GM19240 (cell line): ENCODE results near the gene ERFE.
"Not testable (repeated sequence)": the region's sequence is repeated elsewhere in the genome, so short reads cannot be mapped to it uniquely, and the experiment has no call there.

Experiments
- DNase-seq: peaks from one replicate; pipeline ENCODE4 v3.0.0; 2011; ENCODE audit warnings: low spot score; ENCODE audit not compliant: insufficient read length

ERFE gene

DNA sequence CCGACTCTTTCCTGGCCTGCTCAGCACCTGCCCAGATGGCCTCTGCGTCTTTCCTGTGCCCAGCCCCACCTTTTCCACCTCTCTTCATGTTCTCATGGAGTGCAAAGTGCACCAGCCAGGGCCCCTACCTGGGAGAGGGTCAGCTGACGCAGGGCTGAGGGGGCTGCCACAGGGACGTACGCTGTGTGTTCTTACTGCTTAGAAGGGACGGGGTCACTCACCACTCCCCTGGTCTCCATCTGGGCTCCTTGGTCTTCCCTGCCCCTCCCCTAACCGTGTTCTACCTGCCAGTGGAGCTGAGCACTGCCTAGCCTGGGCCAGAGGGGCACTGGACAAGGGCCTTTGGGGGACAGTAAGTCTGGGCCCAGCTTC, 8.6 kb downstream of the ERFE start:
- DNase-seq, result no peak

DNA sequence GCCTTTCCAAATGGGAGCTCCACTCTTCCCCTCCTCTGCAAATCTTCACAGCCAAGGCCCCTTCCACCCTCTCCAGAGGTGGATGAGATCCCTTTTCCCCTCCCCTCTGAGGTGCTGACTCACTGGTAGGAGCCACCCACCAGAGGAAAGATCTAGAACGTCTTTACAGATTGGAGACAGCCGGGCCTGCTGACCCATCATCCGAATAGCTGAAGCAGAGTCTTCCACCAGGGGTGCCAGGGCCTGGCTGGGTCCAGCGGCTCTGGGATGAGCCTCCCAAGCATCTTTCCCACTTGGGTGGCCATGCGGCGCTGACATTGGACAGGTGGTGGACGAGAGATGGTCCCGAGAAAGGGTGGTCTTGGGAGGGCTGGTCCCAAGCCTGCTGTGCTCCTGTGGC, 9.0 kb downstream of the ERFE start:
- no peak for DNase-seq

DNA sequence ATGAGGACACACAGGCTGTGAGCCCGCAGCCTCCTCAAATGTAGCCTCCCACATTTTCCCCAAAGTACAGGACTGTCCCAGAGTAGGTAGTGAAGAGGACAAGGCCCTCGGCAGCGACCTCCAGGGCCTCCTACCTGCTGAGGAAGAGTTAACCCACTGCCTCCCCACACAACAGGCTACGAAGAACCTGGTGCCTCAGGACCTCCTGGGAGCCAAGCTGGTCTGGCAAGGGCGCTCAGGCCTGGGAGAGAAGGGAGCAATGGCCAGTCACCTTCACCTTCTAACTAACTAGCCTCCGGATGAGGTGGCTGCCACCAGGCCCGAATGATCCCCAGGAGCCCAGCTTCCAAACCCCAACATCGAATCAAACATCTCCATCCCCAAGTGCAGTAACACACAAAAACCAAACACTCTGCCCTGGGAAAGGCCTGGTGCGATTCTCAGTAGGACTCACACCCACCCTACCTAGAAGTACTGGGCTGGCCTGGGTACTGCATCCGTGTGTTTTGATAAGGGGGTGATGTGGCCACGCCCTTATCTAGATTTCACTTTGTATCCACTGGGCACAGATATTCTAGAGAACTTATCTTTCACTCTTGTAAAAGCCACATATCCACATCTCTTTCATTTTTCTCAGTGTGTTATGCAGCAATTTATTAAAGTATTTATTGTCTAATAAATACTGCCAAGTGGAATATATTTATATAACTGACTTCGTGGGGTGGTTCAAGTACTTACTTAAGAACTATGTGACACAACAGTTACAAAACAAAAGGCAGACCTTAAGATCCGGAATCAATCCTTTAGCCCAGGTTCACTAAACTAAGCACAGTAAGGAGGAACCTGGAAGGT, 9.7 kb downstream of the ERFE start:
- no peak for DNase-seq

DNA sequence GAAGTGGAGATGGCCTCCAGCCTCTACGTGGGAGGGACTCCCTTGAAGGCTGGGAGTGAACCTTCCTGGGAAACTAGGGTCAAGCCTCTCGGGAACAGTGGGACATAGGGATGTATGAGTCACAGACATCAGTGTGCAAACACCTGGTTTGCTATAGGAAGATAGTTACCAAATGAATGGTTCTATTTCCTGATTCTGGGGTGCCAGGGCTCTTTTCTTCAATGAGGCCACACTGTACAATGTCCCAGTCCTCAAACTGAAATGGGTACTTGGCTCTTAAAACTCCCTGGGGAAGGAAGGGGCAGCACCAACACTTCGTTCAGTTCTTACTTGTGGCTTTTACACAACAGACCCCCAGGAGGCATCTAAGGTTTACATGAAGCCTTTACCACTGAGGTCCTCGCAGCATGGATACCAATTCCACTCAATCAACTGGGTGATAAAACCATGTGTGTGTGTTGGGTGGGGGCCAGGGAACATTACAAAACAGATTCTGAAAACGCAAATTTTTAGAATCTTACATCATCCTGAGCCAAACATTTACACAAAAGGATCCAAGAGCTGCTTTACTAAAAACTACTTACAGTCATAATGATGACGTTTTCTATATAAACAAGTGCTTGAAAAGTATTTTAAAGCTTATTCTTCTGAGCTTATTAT, 10.4 kb downstream of the ERFE start:
- DNase-seq, result no peak

DNA sequence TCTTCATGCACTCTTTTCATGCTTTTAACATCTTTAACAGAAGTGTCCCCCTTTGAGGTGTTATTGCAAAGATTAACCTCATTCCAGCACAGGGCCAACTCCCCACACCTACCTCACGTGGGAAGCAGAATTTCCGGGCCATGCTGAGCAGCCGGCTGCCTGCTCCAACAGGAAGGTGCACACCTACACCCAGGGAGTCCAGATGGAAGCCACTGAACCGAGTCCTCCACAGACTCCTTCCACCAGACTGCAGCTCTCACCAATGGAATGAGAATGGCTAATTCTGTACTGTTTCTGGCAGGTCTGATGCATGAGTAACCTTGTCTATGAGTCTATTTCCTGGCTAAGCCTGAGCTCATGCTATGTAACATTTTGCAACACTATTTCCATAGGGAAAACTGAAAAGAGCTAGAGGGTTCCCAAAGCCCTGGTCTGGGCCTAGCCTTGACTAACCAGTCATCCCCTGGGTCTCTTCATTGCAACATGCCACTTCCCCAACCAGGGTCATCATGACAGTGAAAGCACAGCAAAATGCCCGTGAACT, 11.0 kb downstream of the ERFE start:
- no peak for DNase-seq

DNA sequence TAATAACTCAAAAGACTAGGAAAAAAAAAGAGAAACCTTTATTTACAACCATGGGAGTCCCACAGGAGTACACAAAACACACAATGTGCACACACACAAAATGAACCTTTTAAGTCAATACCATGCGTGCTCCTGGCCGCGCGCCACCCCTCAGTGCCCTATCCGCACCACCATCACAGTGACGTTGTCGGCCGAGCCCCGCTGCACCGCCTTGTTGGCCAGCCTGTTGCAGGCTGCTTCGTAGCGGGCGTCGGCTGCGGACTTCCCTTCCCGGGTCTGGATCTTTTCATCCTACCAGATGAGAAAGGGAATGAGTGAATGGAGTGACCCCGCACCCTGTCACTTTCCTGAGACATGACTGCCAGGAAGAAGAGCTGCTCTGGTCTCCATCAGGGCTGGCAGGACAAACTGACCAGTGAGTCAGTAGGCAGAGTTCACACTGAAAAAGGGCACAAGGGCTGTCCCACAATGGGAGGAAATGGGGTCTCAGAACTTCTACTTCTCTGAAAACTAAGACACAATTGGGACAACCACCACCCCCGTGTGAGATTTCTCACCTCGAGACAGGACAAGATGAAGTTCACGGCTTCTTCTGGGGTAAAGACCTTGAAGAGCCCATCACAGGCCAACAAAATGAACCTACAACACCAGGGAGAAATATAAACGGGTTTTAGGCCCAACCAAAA, 11.8 kb downstream of the ERFE start:
- DNase-seq, result no peak

DNA sequence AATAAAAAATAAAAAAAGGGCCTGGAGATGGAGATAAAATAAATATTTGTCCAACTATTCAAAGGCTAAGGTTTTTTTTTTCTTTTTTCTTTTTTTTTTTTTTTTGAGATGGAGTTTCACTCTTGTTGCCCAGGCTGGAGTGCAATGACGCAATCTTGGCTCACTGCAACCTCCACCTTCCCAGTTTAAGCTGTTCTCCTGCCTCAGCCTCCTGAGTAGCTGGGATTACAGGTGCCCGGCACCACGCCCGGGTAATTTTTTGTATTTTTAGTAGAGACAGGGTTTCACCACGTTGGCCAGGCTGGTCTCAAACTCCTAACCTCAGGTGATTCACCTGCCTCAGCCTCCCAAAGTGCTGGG, 12.3 kb downstream of the ERFE start:
- not testable (repeated sequence) for DNase-seq

DNA sequence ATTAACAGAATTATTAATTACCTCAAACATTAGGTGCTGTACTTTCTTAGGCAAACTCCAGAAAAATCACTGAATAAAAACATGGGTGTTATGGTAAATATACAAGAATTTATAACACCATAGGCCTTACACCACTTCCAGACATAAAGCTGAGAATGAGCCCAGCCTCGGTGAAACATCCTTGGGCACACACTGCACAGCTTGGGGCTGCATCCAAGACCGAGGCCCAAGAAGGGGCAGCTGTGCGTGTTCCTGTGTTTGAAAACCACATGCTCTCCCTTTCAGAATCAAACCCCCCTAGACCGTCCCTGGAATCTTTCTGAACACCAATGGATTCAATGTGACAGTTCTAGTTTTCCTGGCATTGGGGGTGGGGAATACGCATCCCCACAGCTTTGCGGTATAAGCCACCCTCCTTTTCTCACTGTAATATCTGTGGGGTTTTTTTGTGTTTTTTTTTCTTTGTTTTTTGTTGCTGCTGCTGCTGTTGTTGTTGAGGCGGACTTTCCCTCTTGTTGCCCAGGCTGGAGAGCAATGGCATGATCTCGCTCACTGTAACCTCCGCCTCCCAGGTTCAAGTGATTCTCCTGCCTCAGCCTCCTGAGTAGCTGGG, 12.9 kb downstream of the ERFE start:
- no peak for DNase-seq

DNA sequence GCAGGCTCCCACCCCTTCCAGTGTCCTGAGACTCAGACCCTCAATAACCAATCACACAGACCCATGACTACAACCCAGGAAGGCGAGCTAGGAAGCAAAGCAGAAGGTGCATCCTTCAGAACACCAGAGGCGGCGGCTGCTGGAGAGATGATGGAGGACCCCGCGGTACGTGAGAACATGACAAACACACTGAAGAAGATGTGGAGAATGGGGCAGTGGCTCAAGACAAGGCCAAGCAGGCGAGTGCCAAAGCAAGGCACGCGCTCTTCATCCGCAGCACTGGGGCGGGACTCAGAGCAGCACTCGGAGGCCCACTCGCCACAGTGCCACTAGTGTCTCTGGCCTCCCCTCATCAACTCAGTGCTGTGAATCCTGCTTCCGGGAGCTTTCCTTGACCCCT, 13.7 kb downstream of the ERFE start:
- no peak for DNase-seq

DNA sequence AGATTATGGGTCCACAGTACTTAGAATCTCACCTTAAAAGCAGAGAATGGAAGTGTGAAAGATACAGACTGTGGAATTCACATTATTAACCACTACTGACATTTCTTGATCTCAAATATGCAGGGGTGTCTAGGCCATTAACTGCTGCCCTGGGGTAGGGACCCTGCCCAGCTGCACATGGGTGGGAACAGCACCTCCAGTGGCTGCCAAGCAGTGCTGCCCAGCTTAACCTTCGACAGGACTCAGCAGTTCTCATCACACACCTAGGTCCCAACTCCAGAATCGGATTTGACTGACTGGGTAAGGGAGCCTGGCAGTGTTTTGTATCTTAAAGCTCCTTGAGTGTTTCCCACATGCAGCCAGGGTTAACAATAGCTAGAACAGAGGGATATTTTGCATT, 14.9 kb downstream of the ERFE start:
- no peak for DNase-seq

DNA sequence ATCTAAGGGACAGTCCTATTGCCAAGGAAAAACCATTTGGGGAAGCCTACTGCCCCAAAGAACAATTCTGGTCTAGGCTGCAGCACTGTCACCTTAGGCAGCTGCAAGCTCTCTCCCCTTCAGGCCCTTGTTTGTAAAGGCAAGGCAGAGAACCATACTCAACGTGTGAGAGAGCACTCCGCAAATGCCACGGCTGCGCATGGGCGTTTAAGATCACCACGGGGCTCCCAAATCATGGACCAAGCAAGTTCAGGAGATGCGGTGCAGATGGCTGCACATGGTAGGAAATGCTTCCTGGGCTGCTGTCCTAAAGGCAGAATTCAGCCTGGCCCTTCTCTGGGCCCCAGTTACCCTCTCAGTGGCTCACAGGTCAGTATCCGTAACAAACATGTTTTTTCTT, 15.5 kb downstream of the ERFE start:
- no peak for DNase-seq

DNA sequence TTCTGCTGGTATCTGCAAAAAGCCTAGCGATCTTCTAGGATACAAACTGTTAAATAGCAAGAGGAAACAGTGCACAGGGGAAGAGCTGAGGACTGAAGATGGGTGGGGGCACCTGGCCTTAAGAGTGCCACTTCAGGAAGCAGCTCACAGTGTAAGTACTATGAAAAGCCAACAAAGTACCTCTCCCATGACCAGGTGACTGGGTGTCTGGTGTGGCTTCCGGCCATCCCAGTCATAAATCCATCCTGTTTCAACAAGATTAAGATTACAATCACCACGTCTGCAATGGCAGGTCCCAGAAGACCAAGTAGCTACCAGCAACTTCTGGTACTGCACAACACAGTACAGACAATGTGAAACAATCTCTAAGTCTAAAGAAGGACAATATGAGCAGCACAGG, 15.9 kb downstream of the ERFE start:
- no peak for DNase-seq

DNA sequence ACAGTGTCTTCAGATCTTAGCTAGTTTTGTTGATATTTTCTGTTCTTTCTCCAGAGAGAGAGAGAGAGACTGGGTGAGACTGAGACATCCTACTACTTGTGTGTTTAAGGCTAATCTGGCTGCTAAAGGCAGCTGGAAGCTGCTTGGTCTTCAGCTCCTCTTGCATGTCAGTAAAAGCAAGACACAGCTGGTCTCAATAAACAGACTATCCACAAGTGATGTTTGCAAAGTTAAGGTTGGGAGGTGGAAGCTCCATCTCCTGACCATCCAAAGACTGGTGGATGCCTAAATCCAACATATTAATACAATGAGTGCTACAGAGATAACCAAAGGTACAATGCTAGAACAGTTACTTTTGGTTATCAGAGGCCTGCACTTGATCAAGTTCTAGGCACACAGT, 17.8 kb downstream of the ERFE start:
- no peak for DNase-seq

DNA sequence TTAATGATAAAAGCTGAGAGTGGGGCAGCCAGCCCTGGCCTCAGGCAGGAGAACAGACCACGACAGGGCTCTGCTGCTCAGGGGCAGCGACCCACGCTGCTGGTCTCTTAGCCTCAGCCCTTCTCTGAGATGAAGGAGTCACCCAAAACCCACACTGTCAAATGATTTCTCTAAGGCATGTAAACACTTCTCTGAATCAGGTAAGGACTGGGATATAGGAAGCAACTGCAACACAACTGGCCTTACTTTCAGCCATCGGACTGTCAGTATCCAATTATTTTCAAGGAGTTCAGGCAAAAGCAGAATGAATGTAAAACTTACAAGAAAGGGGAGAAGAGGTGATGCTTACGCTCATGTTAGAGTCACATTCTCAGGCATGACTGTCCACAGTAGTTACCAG, 21.8 kb downstream of the ERFE start:
- DNase-seq, result no peak

DNA sequence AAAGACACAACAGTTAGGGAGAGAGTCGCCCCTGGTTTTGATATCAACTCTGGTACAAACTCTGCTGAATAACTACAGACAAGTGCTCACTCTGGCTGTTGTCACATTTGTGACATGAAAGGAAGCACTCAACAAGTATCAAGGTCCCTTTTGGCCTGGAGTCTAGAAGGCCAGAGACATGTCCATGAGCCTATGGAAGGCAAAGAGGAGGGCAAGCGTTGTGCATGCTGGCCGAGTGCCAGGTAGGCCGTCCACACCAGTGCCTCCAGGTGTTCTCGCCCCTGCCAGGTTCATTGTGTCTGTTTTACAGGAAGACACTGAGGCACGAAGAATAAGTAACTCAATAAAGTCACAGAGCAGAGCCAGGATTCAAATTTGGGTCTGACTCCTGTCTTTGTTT, 23.6 kb downstream of the ERFE start:
- DNase-seq, result no peak

DNA sequence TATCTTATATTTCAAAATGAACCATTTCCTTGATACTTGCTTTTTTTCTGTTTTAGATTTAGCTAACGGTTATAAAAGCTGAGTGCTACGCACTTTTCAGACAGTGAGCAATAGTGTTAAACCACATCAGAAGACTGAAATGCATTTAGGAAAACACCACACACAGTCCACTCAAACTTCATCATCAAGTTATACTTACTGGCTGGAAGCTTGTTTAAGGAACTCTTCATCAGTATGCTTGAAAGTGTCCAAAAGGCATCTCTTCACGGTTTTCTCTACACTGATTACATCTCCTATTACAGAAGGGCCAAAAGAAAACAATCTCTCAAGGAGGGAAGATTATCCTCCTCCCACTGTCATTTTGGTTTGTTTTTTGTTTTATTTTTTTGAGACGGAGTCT, 25.1 kb downstream of the ERFE start:
- no peak for DNase-seq

DNA sequence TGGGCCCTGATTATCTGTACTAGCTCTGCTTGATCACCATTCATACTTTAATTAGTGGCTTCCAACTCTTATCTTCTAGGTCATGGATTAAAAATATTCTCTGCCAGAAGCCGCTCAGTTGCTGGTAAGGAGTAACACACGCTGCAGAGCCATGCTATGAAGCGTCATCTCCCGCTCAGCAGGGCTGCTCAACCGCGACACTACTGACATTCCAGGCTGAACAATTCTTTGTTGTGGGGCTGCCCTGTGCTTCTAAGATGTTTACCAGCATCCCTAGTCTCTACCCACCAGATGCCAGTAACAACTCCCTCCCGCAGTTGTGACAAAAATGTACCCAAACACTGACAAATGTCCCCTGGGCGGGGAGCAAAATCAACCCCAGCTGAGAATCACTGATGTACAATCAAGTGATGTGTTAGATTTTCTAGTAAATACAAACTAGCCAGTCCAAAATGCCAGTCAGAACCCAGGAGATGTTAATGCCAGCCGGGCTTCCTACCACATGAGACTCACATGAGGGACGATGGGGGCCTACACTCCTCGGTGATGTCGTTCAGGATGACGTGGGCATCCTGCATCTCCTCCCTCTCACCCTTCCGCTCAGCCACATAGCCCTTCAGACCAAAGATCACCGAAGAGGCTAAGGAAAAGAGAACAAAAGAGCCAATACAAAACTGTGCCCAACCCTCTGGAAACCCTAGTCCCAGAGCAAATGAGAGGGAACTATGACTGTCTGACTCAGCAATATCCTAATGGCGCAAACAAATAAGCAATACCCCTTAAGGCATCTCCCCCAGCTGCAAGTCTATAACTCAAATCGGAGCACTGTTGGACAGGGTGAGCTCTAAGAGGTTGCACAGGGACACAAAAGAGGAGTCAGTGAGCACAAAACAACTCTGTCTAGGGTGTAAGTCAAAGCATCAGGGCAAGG, 29.1 kb downstream of the ERFE start:
- DNase-seq, result no peak

DNA sequence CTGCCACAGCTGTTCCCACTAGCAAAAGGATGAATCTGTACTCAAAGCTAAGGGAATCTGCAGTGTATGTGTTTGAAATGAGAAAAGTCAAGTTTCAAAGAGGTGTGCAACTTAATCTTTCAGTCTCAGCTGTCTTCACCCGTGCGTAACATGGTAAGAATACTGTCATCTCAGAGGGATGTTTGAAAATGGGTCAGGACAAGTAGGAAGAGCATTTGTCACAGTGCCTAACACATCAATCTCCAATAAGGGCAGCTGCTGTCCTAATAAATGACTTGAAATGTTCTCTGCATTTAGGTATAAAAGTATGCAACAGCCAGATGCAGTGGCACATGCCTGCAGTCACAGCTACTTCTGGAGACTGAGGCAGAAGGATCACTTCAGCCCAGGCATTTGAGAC, 31.7 kb downstream of the ERFE start:
- no peak for DNase-seq

DNA sequence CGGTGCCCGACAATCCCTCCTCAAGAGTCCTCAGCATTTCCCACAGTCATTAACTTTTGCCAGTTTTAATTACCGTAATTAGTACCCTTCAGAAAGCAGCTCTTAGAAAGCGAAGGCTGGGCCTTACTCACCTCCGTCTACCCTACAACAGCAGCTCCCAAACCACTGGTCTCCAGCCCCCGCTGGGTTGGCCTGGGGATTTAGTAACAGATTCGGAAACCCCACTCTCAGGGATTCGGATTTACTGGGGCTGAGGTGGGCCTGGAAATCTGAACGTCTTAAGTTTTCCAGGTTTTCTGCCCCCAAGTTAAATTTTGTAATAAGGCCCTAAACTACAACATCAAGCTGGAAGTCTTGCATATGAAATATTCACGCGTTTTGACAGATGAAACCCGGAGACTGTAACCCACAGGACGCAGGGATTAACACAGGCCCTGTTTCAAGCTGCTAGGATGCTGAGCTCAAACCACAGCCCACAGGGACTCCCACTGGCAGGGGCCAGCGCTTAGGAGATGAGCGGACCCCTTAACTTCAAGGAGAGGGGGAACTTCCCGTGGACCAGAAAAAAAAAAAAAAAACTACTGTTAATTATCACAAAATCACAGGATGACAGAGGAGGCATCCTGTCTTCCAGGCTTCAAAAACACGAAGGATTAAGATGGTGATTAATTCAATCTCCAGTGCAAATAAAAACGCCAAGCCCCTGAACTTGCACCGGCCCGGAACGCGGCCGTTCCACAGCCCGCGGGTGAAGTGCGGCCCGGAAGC, 43.7 kb downstream of the ERFE start:
- no peak for DNase-seq
